HEK293 (cell line): Measurements from ENCODE around the gene ARMH3.

ENCODE experiments used
- GFI1B ChIP-seq: fragments of 450-650 bp; formaldehyde crosslinking; IDR thresholded peaks from 2 replicates; pipeline ENCODE4 v1.5.1; 2016; ENCODE audit warnings: missing biosample characterization, missing genetic modification characterization
- IKZF3 ChIP-seq: fragments of 450-650 bp; IDR thresholded peaks from 2 replicates; pipeline ENCODE4 v1.5.0; 2018; ENCODE audit warnings: missing biosample characterization, mild to moderate bottlenecking, missing genetic modification characterization, moderate library complexity
- KLF1 ChIP-seq: fragments of 450-650 bp; formaldehyde crosslinking; IDR thresholded peaks from 2 replicates; pipeline ENCODE4 v1.5.1; 2016; ENCODE audit warnings: missing biosample characterization, missing genetic modification characterization
- KLF8 ChIP-seq: fragments of 450-650 bp; formaldehyde crosslinking; IDR thresholded peaks from 2 replicates; pipeline ENCODE4 v1.5.1; 2016; ENCODE audit warnings: missing biosample characterization, missing genetic modification characterization
- MYNN ChIP-seq: fragments of 450-650 bp; formaldehyde crosslinking; IDR thresholded peaks from 2 replicates; pipeline ENCODE4 v1.5.1; 2016; ENCODE audit warnings: missing biosample characterization, missing genetic modification characterization, borderline replicate concordance
- SETDB1 ChIP-seq: IDR thresholded peaks from one replicate; pipeline ENCODE4 v1.6.1; 2017; ENCODE audit warnings: mild to moderate bottlenecking, low read length, moderate library complexity, mixed read lengths; ENCODE audit not compliant: insufficient read length
- SP7 ChIP-seq: fragments of 450-650 bp; formaldehyde crosslinking; IDR thresholded peaks from 2 replicates; pipeline ENCODE4 v1.5.1; 2016; ENCODE audit warnings: missing biosample characterization, missing genetic modification characterization
- YY1 ChIP-seq: fragments of 450-650 bp; formaldehyde crosslinking; IDR thresholded peaks from 2 replicates; pipeline ENCODE4 v1.5.1; 2018; ENCODE audit warnings: missing biosample characterization, missing genetic modification characterization
- ZFHX2 ChIP-seq: fragments of 450-650 bp; formaldehyde crosslinking; conservative IDR thresholded peaks from 2 replicates; pipeline ENCODE4 v1.5.1; 2016; ENCODE audit warnings: missing biosample characterization, missing genetic modification characterization
- ZFP37 ChIP-seq: fragments of 450-650 bp; formaldehyde crosslinking; IDR thresholded peaks from 2 replicates; pipeline ENCODE4 v1.5.1; 2016; ENCODE audit warnings: missing biosample characterization, missing genetic modification characterization
- ZNF10 ChIP-seq: fragments of 450-650 bp; formaldehyde crosslinking; IDR thresholded peaks from 2 replicates; pipeline ENCODE4 v1.5.1; 2017; ENCODE audit warnings: missing biosample characterization, missing genetic modification characterization
- ZNF138 ChIP-seq: fragments of 450-650 bp; formaldehyde crosslinking; IDR thresholded peaks from 2 replicates; pipeline ENCODE4 v1.5.1; 2016; ENCODE audit warnings: missing biosample characterization, missing genetic modification characterization, borderline replicate concordance
- ZNF169 ChIP-seq: fragments of 450-650 bp; formaldehyde crosslinking; IDR thresholded peaks from 2 replicates; pipeline ENCODE4 v1.5.1; 2016; ENCODE audit warnings: missing biosample characterization, missing genetic modification characterization
- ZNF529 ChIP-seq: fragments of 450-650 bp; formaldehyde crosslinking; IDR thresholded peaks from 2 replicates; pipeline ENCODE4 v1.5.1; 2017; ENCODE audit warnings: missing genetic modification characterization, missing biosample characterization; ENCODE audit not compliant: insufficient replicate concordance
- ZNF558 ChIP-seq: fragments of 450-650 bp; formaldehyde crosslinking; IDR thresholded peaks from 2 replicates; pipeline ENCODE4 v1.5.1; 2016; ENCODE audit warnings: missing biosample characterization, missing genetic modification characterization
- ZNF571 ChIP-seq: fragments of 450-650 bp; formaldehyde crosslinking; IDR thresholded peaks from 2 replicates; pipeline ENCODE4 v1.5.0; 2017; ENCODE audit warnings: missing biosample characterization, missing genetic modification characterization
- ZNF626 ChIP-seq: fragments of 450-650 bp; sonication (Bioruptor Pico); formaldehyde crosslinking; IDR thresholded peaks from 2 replicates; pipeline ENCODE4 v1.5.1; 2018; ENCODE audit warnings: missing biosample characterization, missing genetic modification characterization, inconsistent platforms
- ZNF701 ChIP-seq: fragments of 450-650 bp; formaldehyde crosslinking; IDR thresholded peaks from 2 replicates; pipeline ENCODE4 v1.5.1; 2016; ENCODE audit warnings: missing biosample characterization, missing genetic modification characterization
- ZNF837 ChIP-seq: fragments of 450-650 bp; formaldehyde crosslinking; IDR thresholded peaks from 2 replicates; pipeline ENCODE4 v1.5.1; 2016; ENCODE audit warnings: missing biosample characterization, missing genetic modification characterization
- ZSCAN16 ChIP-seq: fragments of 450-650 bp; formaldehyde crosslinking; IDR thresholded peaks from 2 replicates; pipeline ENCODE4 v1.5.1; 2016; ENCODE audit warnings: missing biosample characterization, missing genetic modification characterization
- TF ChIP-seq, protein P1 (sequence below): fragments of 450-650 bp; formaldehyde crosslinking; IDR thresholded peaks from 2 replicates; pipeline ENCODE4 v1.5.1; 2016; ENCODE audit warnings: missing biosample characterization, missing genetic modification characterization
- TF ChIP-seq, protein P2 (sequence below): fragments of 450-650 bp; formaldehyde crosslinking; IDR thresholded peaks from 2 replicates; pipeline ENCODE4 v1.5.1; 2017; ENCODE audit warnings: missing biosample characterization, missing genetic modification characterization
- TF ChIP-seq, protein P3 (sequence below): IDR thresholded peaks from 2 replicates; pipeline ENCODE4 v1.6.1; 2011; ENCODE audit warnings: mild to moderate bottlenecking, low read depth, low read length, borderline replicate concordance
- TF ChIP-seq, protein P4 (sequence below): fragments of 450-650 bp; formaldehyde crosslinking; IDR thresholded peaks from 2 replicates; pipeline ENCODE4 v1.5.1; 2017; ENCODE audit warnings: missing biosample characterization, mild to moderate bottlenecking, missing genetic modification characterization, moderate library complexity
- TF ChIP-seq, protein P5 (sequence below): fragments of 450-650 bp; formaldehyde crosslinking; IDR thresholded peaks from 2 replicates; pipeline ENCODE4 v1.5.1; 2016; ENCODE audit warnings: missing biosample characterization, missing genetic modification characterization
- TF ChIP-seq, protein P6 (sequence below): fragments of 450-650 bp; formaldehyde crosslinking; IDR thresholded peaks from 2 replicates; pipeline ENCODE4 v1.5.1; 2016; ENCODE audit warnings: missing biosample characterization, missing genetic modification characterization, borderline replicate concordance

The ARMH3 gene

DNA sequence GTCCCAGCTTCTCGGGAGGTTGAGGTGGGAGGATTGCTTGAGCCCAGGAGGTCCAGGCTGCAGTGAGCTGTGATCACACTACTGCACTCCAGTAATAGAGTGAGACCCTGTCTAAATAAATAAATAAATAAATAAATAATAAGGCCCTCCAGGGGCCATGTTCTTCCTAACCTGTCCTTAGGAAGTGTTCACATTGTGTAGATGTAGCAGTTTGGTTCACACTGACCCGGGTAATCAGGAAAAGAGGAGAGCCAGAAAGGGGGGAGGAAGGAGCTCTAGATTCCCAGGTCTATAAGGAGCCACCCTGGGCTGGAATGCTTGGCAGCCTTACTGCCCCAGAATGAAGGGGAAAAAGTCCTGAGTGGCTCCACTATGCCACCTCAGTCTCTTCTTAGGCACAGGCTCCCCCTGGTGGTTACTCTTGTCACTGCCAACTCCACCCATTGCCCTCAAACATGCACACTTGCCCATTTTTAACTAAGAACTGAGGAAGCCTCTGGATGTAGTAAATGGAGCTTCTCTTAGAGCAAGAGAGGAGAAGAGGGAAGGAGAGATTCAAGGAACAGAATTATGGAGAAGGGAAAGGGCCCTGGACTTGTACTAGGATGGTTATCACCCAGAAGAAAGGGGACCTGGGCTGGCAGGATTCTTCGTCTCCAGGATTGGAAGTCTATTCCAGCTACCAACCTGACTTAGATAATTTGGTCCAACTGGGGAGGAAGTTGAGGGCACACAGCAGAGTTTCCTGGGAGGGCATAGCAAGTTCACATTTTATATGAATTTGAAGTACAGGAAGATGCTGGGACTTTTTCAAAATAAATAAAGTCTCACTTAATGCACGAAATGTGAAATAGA lies 16.9 kb upstream of the ARMH3 start (continued):
- TF ChIP-seq ZNF558 (no peak), ZNF138 (tag by site-specific recombination) (no peak), ZNF529 (tag by site-specific recombination) (no peak), ZFHX2 (tag by site-specific recombination) (no peak), ZNF10 (tag by site-specific recombination) (no peak), SETDB1 (no peak), YY1 (tag by site-specific recombination) (no peak), ZFP37 (tag by site-specific recombination) (no peak), ZNF701 (tag by site-specific recombination) (no peak), ZNF571 (no peak), ZSCAN16 (tag by site-specific recombination) (no peak), ZNF837 (no peak), KLF1 (peak; percentile 63), SP7 (tag by site-specific recombination) (peak; percentile 34; the same call in 1 of the 2 replicates), IKZF3 (tag by site-specific recombination) (peak; percentile 55; the same call in 1 of the 2 replicates), KLF8 (peak; percentile 42; the same call in 1 of the 2 replicates), MYNN (tag by site-specific recombination) (no peak), GFI1B (tag by site-specific recombination) (no peak), ZNF626 (tag by site-specific recombination) (no peak), ZNF169 (tag by site-specific recombination) (no peak)
- TF ChIP-seq, protein P1, sequence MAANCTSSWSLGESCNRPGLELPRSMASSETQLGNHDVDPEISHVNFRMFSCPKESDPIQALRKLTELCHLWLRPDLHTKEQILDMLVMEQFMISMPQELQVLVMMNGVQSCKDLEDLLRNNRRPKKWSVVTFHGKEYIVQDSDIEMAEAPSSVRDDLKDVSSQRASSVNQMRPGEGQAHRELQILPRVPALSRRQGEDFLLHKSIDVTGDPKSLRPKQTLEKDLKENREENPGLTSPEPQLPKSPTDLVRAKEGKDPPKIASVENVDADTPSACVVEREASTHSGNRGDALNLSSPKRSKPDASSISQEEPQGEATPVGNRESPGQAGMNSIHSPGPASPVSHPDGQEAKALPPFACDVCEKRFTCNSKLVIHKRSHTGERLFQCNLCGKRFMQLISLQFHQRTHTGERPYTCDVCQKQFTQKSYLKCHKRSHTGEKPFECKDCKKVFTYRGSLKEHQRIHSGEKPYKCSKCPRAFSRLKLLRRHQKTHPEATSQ (tag by site-specific recombination) = no peak
- TF ChIP-seq, protein P2, sequence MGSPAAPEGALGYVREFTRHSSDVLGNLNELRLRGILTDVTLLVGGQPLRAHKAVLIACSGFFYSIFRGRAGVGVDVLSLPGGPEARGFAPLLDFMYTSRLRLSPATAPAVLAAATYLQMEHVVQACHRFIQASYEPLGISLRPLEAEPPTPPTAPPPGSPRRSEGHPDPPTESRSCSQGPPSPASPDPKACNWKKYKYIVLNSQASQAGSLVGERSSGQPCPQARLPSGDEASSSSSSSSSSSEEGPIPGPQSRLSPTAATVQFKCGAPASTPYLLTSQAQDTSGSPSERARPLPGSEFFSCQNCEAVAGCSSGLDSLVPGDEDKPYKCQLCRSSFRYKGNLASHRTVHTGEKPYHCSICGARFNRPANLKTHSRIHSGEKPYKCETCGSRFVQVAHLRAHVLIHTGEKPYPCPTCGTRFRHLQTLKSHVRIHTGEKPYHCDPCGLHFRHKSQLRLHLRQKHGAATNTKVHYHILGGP = no peak
- TF ChIP-seq, protein P3, sequence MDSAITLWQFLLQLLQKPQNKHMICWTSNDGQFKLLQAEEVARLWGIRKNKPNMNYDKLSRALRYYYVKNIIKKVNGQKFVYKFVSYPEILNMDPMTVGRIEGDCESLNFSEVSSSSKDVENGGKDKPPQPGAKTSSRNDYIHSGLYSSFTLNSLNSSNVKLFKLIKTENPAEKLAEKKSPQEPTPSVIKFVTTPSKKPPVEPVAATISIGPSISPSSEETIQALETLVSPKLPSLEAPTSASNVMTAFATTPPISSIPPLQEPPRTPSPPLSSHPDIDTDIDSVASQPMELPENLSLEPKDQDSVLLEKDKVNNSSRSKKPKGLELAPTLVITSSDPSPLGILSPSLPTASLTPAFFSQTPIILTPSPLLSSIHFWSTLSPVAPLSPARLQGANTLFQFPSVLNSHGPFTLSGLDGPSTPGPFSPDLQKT = no peak
- TF ChIP-seq, protein P4, sequence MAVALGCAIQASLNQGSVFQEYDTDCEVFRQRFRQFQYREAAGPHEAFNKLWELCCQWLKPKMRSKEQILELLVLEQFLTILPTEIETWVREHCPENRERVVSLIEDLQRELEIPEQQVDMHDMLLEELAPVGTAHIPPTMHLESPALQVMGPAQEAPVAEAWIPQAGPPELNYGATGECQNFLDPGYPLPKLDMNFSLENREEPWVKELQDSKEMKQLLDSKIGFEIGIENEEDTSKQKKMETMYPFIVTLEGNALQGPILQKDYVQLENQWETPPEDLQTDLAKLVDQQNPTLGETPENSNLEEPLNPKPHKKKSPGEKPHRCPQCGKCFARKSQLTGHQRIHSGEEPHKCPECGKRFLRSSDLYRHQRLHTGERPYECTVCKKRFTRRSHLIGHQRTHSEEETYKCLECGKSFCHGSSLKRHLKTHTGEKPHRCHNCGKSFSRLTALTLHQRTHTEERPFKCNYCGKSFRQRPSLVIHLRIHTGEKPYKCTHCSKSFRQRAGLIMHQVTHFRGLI (tag by site-specific recombination) = no peak
- TF ChIP-seq, protein P5, sequence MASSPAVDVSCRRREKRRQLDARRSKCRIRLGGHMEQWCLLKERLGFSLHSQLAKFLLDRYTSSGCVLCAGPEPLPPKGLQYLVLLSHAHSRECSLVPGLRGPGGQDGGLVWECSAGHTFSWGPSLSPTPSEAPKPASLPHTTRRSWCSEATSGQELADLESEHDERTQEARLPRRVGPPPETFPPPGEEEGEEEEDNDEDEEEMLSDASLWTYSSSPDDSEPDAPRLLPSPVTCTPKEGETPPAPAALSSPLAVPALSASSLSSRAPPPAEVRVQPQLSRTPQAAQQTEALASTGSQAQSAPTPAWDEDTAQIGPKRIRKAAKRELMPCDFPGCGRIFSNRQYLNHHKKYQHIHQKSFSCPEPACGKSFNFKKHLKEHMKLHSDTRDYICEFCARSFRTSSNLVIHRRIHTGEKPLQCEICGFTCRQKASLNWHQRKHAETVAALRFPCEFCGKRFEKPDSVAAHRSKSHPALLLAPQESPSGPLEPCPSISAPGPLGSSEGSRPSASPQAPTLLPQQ = no peak
- TF ChIP-seq, protein P6, sequence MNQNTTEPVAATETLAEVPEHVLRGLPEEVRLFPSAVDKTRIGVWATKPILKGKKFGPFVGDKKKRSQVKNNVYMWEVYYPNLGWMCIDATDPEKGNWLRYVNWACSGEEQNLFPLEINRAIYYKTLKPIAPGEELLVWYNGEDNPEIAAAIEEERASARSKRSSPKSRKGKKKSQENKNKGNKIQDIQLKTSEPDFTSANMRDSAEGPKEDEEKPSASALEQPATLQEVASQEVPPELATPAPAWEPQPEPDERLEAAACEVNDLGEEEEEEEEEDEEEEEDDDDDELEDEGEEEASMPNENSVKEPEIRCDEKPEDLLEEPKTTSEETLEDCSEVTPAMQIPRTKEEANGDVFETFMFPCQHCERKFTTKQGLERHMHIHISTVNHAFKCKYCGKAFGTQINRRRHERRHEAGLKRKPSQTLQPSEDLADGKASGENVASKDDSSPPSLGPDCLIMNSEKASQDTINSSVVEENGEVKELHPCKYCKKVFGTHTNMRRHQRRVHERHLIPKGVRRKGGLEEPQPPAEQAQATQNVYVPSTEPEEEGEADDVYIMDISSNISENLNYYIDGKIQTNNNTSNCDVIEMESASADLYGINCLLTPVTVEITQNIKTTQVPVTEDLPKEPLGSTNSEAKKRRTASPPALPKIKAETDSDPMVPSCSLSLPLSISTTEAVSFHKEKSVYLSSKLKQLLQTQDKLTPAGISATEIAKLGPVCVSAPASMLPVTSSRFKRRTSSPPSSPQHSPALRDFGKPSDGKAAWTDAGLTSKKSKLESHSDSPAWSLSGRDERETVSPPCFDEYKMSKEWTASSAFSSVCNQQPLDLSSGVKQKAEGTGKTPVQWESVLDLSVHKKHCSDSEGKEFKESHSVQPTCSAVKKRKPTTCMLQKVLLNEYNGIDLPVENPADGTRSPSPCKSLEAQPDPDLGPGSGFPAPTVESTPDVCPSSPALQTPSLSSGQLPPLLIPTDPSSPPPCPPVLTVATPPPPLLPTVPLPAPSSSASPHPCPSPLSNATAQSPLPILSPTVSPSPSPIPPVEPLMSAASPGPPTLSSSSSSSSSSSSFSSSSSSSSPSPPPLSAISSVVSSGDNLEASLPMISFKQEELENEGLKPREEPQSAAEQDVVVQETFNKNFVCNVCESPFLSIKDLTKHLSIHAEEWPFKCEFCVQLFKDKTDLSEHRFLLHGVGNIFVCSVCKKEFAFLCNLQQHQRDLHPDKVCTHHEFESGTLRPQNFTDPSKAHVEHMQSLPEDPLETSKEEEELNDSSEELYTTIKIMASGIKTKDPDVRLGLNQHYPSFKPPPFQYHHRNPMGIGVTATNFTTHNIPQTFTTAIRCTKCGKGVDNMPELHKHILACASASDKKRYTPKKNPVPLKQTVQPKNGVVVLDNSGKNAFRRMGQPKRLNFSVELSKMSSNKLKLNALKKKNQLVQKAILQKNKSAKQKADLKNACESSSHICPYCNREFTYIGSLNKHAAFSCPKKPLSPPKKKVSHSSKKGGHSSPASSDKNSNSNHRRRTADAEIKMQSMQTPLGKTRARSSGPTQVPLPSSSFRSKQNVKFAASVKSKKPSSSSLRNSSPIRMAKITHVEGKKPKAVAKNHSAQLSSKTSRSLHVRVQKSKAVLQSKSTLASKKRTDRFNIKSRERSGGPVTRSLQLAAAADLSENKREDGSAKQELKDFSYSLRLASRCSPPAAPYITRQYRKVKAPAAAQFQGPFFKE = no peak
